Ovary (tissue), 3 donors: ENCODE results near the gene NDUFV2.

ENCODE experiments used
- CTCF ChIP-seq, 3 donors: fragments of 450-650 bp in 2 of 3; fragments of 200-600 bp in 1 of 3; IDR thresholded peaks; one replicate each; pipeline versions ENCODE4 v1.5.1 to v1.8.0; 2016 to 2022; ENCODE audit warnings: antibody characterized with exemption in 3 of 3, mild to moderate bottlenecking in 1 of 3
- POLR2A ChIP-seq: fragments of 450-650 bp; IDR thresholded peaks from one replicate; pipeline ENCODE4 v1.6.1; 2017; ENCODE audit warnings: antibody characterized with exemption, mild to moderate bottlenecking, moderate library complexity
- donor health status: DM: no; HTN: no; CAD: no.

- TF ChIP-seq CTCF (IDR thresholded peaks at IDR 0.05) (no peak), POLR2A (no peak)
Measured at GRCh38 chr18:9055185-9055584, 47.3 kb upstream of the NDUFV2 start.
